Epithelial cell of esophagus (primary cell): ENCODE results near the gene ABCC2.
"Not testable (repeated sequence)": the region's sequence is repeated elsewhere in the genome, so short reads cannot be mapped to it uniquely, and the experiment has no call there.

Experiments used
- DNase-seq: peaks from one replicate; pipeline ENCODE4 v3.0.0; 2010; ENCODE audit warnings: low read depth
- H3K4me3 ChIP-seq: 2 replicates; pipeline ENCODE4 v1.5.1; 2011; ENCODE audit warnings: mild to moderate bottlenecking, low read length, control low read depth
- TF ChIP-seq, protein P1 (sequence below): IDR thresholded peaks from 2 replicates; pipeline ENCODE4 v1.5.1; 2011; ENCODE audit warnings: low read depth, mild to moderate bottlenecking, low read length, control low read depth, inconsistent platforms; ENCODE audit not compliant: insufficient read depth; ENCODE audit errors: missing control alignments

The ABCC2 gene

DNA sequence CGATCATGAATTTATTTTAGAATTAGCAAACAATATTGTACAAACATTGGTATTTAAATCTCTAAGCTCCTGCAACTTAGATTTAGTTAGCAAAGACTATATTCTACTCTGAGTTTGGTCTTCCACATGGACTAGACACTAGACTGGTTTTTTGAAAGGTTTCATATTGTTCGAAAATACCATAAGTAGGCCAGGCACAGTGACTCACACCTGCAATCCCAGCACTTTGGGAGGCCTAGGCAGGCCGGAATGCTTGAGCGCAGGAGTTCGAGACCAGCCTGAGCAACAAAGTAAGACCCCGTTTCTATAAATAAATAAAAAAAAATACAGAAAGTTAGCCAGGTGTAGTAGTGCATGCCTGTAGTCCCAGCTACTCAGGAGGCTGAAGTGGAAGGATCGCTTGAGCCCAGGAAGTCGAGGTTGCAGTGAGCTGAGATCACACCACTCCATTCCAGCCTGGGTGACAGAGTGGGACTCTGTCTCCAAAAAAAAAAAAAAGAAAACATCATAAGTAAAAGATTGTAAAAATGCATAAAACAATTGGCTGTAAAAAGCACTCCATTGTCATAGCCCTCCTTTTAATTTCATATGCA is 73.1 kb downstream of the ABCC2 start:
- DNase-seq, result no peak
- TF ChIP-seq, protein P1, sequence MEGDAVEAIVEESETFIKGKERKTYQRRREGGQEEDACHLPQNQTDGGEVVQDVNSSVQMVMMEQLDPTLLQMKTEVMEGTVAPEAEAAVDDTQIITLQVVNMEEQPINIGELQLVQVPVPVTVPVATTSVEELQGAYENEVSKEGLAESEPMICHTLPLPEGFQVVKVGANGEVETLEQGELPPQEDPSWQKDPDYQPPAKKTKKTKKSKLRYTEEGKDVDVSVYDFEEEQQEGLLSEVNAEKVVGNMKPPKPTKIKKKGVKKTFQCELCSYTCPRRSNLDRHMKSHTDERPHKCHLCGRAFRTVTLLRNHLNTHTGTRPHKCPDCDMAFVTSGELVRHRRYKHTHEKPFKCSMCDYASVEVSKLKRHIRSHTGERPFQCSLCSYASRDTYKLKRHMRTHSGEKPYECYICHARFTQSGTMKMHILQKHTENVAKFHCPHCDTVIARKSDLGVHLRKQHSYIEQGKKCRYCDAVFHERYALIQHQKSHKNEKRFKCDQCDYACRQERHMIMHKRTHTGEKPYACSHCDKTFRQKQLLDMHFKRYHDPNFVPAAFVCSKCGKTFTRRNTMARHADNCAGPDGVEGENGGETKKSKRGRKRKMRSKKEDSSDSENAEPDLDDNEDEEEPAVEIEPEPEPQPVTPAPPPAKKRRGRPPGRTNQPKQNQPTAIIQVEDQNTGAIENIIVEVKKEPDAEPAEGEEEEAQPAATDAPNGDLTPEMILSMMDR, result no peak
- H3K4me3 ChIP-seq, result no peak overlapping the region

DNA sequence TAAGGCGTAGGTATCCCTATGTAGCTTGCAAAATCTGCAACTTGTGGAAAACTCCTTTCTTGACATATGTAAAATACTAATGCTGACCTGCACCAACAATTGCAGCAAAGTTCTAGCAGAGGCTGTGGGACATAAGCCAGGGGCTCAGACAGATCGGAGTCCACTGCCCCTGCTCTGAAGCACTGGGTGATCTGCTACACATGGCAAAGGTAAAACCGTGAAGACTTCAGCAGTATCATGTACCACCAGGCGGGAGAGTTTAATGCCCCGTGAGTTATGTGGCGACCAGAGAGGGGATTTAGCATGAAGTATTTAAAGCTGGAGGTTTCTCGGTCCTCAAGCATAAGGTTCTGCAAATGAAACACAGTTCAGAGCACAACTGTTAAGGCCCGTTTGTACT is 76.4 kb downstream of the ABCC2 start:
- H3K4me3 ChIP-seq, result no peak overlapping the region
- TF ChIP-seq, protein P1, result no peak
- no peak for DNase-seq

- TF ChIP-seq, protein P1, result peak; percentile 19
- H3K4me3 ChIP-seq, result no peak overlapping the region
- no peak for DNase-seq
Observed at GRCh38 chr10:99859585-99859984, 77.1 kb downstream of the ABCC2 start.

DNA sequence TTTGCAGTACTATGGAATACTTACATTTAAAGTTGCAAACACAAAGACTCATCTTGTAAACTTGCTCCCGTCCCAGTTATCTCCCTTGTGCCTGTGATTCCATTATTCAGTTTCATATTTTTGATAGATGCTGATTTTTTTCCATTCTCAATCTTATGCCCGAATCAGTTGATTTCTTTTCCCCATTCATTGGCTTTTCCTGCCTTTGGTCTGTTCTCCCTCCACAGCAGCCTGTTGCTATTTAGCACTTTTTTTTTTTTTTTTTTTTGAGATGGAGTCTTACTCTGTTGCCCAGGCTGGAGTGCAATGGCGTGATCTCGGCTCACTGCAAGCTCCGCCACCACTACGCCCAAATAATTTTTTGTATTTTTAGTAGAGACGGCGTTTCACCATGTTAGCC is 78.0 kb downstream of the ABCC2 start:
- TF ChIP-seq, protein P1, result no peak
- DNase-seq, result no peak
- no peak overlapping the region for H3K4me3 ChIP-seq

- not testable (repeated sequence) for DNase-seq, H3K4me3 ChIP-seq
Observed at GRCh38 chr10:99863535-99864240, 81.2 kb downstream of the ABCC2 start.

DNA sequence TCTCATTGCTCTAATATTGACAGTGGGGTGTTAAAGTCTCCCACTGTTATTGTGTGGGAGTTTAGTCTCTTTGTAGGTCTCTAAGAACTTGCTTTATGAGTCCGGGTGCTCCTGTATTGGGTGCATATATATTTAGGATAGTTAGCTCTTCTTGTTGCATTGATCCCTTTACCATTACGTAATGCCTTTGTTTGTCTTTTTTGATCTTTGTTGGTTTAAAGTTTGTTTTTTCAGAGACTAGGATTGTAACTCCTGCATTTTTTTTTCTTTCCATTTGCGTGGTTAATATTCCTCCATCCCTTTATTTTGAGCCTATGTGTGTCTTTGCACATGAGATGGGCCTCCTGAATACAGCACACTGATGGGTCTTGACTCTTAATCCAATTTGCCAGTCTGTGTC is 84.8 kb downstream of the ABCC2 start:
- not testable (repeated sequence) for H3K4me3 ChIP-seq, DNase-seq

DNA sequence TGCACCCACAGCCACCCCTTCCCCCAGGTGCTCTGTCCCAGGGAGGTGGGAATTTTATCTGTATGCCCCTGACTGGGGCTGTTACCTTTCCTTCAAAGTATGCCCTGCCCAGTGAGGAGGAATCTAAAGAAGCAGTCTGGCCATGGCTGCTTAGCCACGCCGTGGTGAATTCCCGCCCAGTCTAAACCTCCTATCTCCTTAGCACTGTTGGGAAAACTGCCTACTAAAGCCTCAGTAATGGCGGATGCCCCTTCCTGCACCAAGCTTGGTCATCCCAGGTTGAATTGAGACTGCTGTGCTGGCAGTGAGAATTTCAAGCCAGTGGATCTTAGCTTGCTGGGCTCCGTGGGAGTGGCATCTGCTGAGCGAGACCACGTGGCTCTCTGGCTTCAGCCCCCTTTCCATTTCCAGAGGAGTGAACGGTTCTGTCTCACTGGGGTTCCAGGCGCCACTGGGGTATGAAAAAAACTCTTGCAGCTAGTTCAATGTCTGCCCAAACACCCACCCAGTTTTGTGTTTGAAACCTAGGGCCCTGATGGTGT is 87.2 kb downstream of the ABCC2 start:
- no peak overlapping the region for H3K4me3 ChIP-seq
- TF ChIP-seq, protein P1, result no peak
- DNase-seq, result no peak
